WTC11 (cell line): ENCODE results near the gene ALCAM. TPM values are rescaled to one million over a fixed set of nuclear protein-coding genes. Genes with fewer than 3 reads are reported as not detected.

Experiments used
- ATAC-seq: fragments of 200-7000 bp; cut with Tn5 transposase; 2 replicates; pipeline ENCODE4 v1.10.0; 2021; ENCODE audit warnings: mild to moderate bottlenecking, moderate library complexity
- CTCF ChIA-PET: fragments of 300-600 bp; sonication (Branson Sonifier 250); formaldehyde crosslinking; loops from one replicate; lab custom pipeline; 2021; ENCODE audit warnings: antibody characterized with exemption; lab: Charles Lee
- POLR2A ChIA-PET: fragments of 350-600 bp; sonication (Branson Sonifier 250); formaldehyde crosslinking; loops from one replicate; lab custom pipeline; 2021; ENCODE audit warnings: antibody characterized with exemption; lab: Charles Lee
- DNase-seq: peaks from one replicate; pipeline ENCODE4 v3.0.0; 2021; ENCODE audit warnings: low spot score
- H3K27ac Mint-ChIP-seq: 2 replicates; pipeline ENCODE4 v1.8.0; 2021; ENCODE audit warnings: mixed read lengths
- H3K27me3 Mint-ChIP-seq: 2 replicates; pipeline ENCODE4 v1.8.0; 2021; ENCODE audit warnings: low read depth, mild to moderate bottlenecking, moderate library complexity, mixed read lengths
- H3K36me3 Mint-ChIP-seq: 2 replicates; pipeline ENCODE4 v1.8.0; 2021; ENCODE audit warnings: mixed read lengths
- H3K4me1 Mint-ChIP-seq: 2 replicates; pipeline ENCODE4 v1.8.0; 2022; ENCODE audit warnings: mixed read lengths
- H3K4me3 Mint-ChIP-seq: 2 replicates; pipeline ENCODE4 v1.8.0; 2021; ENCODE audit warnings: mild to moderate bottlenecking, moderate library complexity, mixed read lengths
- H3K9me3 Mint-ChIP-seq: 2 replicates; pipeline ENCODE4 v1.8.0; 2021; ENCODE audit warnings: mixed read lengths
- ATF2 ChIP-seq: sonication (generic); formaldehyde crosslinking; IDR thresholded peaks from 2 replicates; pipeline ENCODE4 v1.8.1; 2022; ENCODE audit warnings: low read depth, missing genetic modification reagents, borderline replicate concordance
- CREM ChIP-seq: sonication (generic); formaldehyde crosslinking; IDR thresholded peaks from 2 replicates; pipeline ENCODE4 v1.8.1; 2022; ENCODE audit warnings: mild to moderate bottlenecking, missing genetic modification reagents, moderate library complexity
- E2F5 ChIP-seq: sonication (generic); formaldehyde crosslinking; IDR thresholded peaks from 2 replicates; pipeline ENCODE4 v1.8.1; 2022; ENCODE audit warnings: mild to moderate bottlenecking, moderate library complexity, missing genetic modification reagents
- EMX1 ChIP-seq: fragments of 250-450 bp; sonication (Bioruptor Pico); IDR thresholded peaks from 2 replicates; pipeline ENCODE4 v1.8.0; 2021; ENCODE audit warnings: mild to moderate bottlenecking
- FOXK1 ChIP-seq: sonication (generic); formaldehyde crosslinking; IDR thresholded peaks from 2 replicates; pipeline ENCODE4 v1.8.0; 2022; ENCODE audit warnings: mild to moderate bottlenecking, moderate library complexity, missing genetic modification reagents
- FOXP1 ChIP-seq: sonication (generic); formaldehyde crosslinking; IDR thresholded peaks from 2 replicates; pipeline ENCODE4 v1.8.0; 2022; ENCODE audit warnings: missing genetic modification reagents, mild to moderate bottlenecking, moderate library complexity, borderline replicate concordance
- GABPB1 ChIP-seq: sonication (generic); formaldehyde crosslinking; IDR thresholded peaks from 2 replicates; pipeline ENCODE4 v1.8.1; 2023; ENCODE audit warnings: mild to moderate bottlenecking, missing genetic modification reagents
- HMGXB4 ChIP-seq: sonication (generic); formaldehyde crosslinking; IDR thresholded peaks from 2 replicates; pipeline ENCODE4 v1.8.1; 2023; ENCODE audit warnings: mild to moderate bottlenecking, moderate library complexity, missing genetic modification reagents
- NR3C1 ChIP-seq: sonication (generic); formaldehyde crosslinking; conservative IDR thresholded peaks from 2 replicates; pipeline ENCODE4 v1.8.1; 2023; ENCODE audit warnings: low read depth, mild to moderate bottlenecking, missing genetic modification reagents
- PRDM15 ChIP-seq: sonication (generic); formaldehyde crosslinking; IDR thresholded peaks from 2 replicates; pipeline ENCODE4 v1.8.0; 2022; ENCODE audit warnings: missing genetic modification reagents
- SMAD3 ChIP-seq: sonication (generic); formaldehyde crosslinking; IDR thresholded peaks from 2 replicates; pipeline ENCODE4 v1.8.0; 2022; ENCODE audit warnings: missing genetic modification reagents, mild to moderate bottlenecking, borderline replicate concordance
- STAT6 ChIP-seq: sonication (generic); formaldehyde crosslinking; conservative IDR thresholded peaks from 2 replicates; pipeline ENCODE4 v1.8.1; 2023; ENCODE audit warnings: mild to moderate bottlenecking, low read depth, missing genetic modification reagents, moderate library complexity
- USF1 ChIP-seq: sonication (generic); formaldehyde crosslinking; IDR thresholded peaks from 2 replicates; pipeline ENCODE4 v1.8.0; 2022; ENCODE audit warnings: mild to moderate bottlenecking, missing genetic modification reagents
- ZBTB21 ChIP-seq: sonication (generic); formaldehyde crosslinking; IDR thresholded peaks from 2 replicates; pipeline ENCODE4 v1.8.1; 2023; ENCODE audit warnings: mild to moderate bottlenecking, missing genetic modification reagents, borderline replicate concordance
- total RNA-seq: library from RNA; stranded (reverse); gene quantifications from 3 replicates; pipeline ENCODE4 v1.2.3, GENCODE V29; 2021

Gene ALCAM
- total RNA-seq, 1 experiment from 2014 or later, result 30.7 TPM

GRCh38 chr3:105368566-105369499 lies 2.1 kb downstream of the ALCAM start:
- H3K9me3 Mint-ChIP-seq, result no peaks in the 10 kb centered on the region
- peak overlapping the region; percentile 81 for H3K4me3 Mint-ChIP-seq
- H3K27ac Mint-ChIP-seq, result peak overlapping the region; percentile 82
- H3K27me3 Mint-ChIP-seq, result peaks cover 22% of the 10 kb centered on the region
- ATAC-seq, result no peak
- no peaks in the 10 kb centered on the region for H3K36me3 Mint-ChIP-seq
- H3K4me1 Mint-ChIP-seq, result peaks cover 39% of the 10 kb centered on the region
- DNase-seq, result peak; percentile 19
- POLR2A ChIA-PET, result no interaction called here
- CTCF ChIA-PET, result interaction anchor here (0.7 to 1.6 kb wide), 4 partner anchors 149 to 773 kb away, joined by 3 to 4 read pairs (median 3); no protein-coding TSS in a partner anchor
- no peak for TF ChIP-seq PRDM15 (CRISPR knock-in tag)
- TF ChIP-seq USF1, result no peak
- TF ChIP-seq SMAD3 (CRISPR knock-in tag), result 0 out of 2 replicates have a peak, but pooled peaks have one; percentile 49
- TF ChIP-seq HMGXB4 (CRISPR knock-in tag), result peak; percentile 53; the same call in 1 of the 2 replicates
- no peak for TF ChIP-seq ZBTB21 (CRISPR knock-in tag)
- no peak for TF ChIP-seq E2F5 (CRISPR knock-in tag)
- no peak for TF ChIP-seq NR3C1 (CRISPR knock-in tag)
- no peak for TF ChIP-seq ATF2 (CRISPR knock-in tag)
- TF ChIP-seq FOXK1 (CRISPR knock-in tag), result no peak
- TF ChIP-seq EMX1 (CRISPR knock-in tag), result no peak
- no peak for TF ChIP-seq FOXP1 (CRISPR knock-in tag)
- TF ChIP-seq STAT6 (CRISPR knock-in tag), result no peak
- TF ChIP-seq CREM (CRISPR knock-in tag), result 0 out of 2 replicates have a peak, but pooled peaks have one; percentile 28
- TF ChIP-seq GABPB1, result peak; percentile 8; the same call in 1 of the 2 replicates
